Gastrocnemius medialis (tissue), 4 donors: ENCODE data around the gene HYDIN.
"Not testable (repeated sequence)": the region's sequence is repeated elsewhere in the genome, so short reads cannot be mapped to it uniquely, and the experiment has no call there.

Experiments used
- CTCF ChIP-seq, 5 experiments: fragments of 450-650 bp in 3 of 5; fragments of 200-600 bp in 2 of 5; sonication (generic) in 2 of 5; IDR thresholded peaks in 4 of 5; conservative IDR thresholded peaks in 1 of 5; 1 replicate in 4 of 5; 2 replicates in 1 of 5; pipeline ENCODE4 v1.5.1; 2016 to 2019; ENCODE audit warnings: antibody characterized with exemption in 5 of 5, mild to moderate bottlenecking in 3 of 5, moderate library complexity in 3 of 5
- POLR2A ChIP-seq, 2 donors: fragments of 450-650 bp; IDR thresholded peaks; one replicate each; pipeline ENCODE4 v1.6.1; 2017; ENCODE audit warnings: antibody characterized with exemption in 2 of 2, mild to moderate bottlenecking in 2 of 2, moderate library complexity in 2 of 2

- TF ChIP-seq CTCF (IDR thresholded peaks at IDR 0.05 in 4 of 5, conservative IDR thresholded peaks at IDR 0.05 in 1 of 5); POLR2A (IDR thresholded peaks at IDR 0.05): not testable (repeated sequence)
Measured at GRCh38 chr16:71019067-71019682, 211.3 kb downstream of the HYDIN start.
